Esophagus squamous epithelium (tissue), 4 donors: ENCODE measurements around the gene DPY19L3.

ENCODE experiments used
- CTCF ChIP-seq, 6 experiments: fragments of 450-650 bp in 4 of 6; fragments of 200-600 bp in 2 of 6; sonication (generic) in 2 of 6; IDR thresholded peaks; one replicate each; pipeline ENCODE4 v1.5.1; 2016 to 2019; ENCODE audit warnings: antibody characterized with exemption in 6 of 6, mild to moderate bottlenecking in 4 of 6, moderate library complexity in 4 of 6
- POLR2A ChIP-seq, 4 donors: fragments of 450-650 bp; IDR thresholded peaks; one replicate each; pipeline ENCODE4 v1.6.1; 2017; ENCODE audit warnings: antibody characterized with exemption in 4 of 4, mild to moderate bottlenecking in 4 of 4, moderate library complexity in 3 of 4

- TF ChIP-seq CTCF (IDR thresholded peaks at IDR 0.05) = no peak
- TF ChIP-seq POLR2A (IDR thresholded peaks at IDR 0.05) = no peak
These were observed 44.6 kb downstream of the DPY19L3 start for GRCh38 chr19:32450217-32450616.
